ENCODE results near the gene TRIO. TPM values are rescaled to one million over a fixed set of nuclear protein-coding genes. Genes with fewer than 3 reads are reported as not detected.

TRIO gene
- total RNA-seq, 2 experiments from 2014 or later, result 6.0 to 6.6 TPM

- Mint-ChIP-seq H3K36me3 (no peaks in the 10 kb centered on the region), H3K27ac (no peak overlapping the region), H3K9me3 (no peaks in the 10 kb centered on the region), H3K4me1 (ENCODE audit: low read depth) (no peaks in the 10 kb centered on the region), H3K27me3 (no peaks in the 10 kb centered on the region), H3K4me3 (no peak overlapping the region)
- intact Hi-C loops (cut with micrococcal nuclease), result no loop called here
- POLR2A ChIA-PET, result no interaction called here
- DNase-seq, result no peak
- CTCF ChIA-PET, result no interaction called here
These were observed 45.6 kb downstream of the TRIO start for GRCh38 chr5:14188778-14189177.

- no peaks in the 10 kb centered on the region for H3K27me3 Mint-ChIP-seq
- H3K27ac Mint-ChIP-seq, result no peak overlapping the region
- DNase-seq, result no peak
- no peaks in the 10 kb centered on the region for H3K4me1 Mint-ChIP-seq (ENCODE audit: low read depth)
- no peak overlapping the region for H3K4me3 Mint-ChIP-seq
- intact Hi-C loops (cut with micrococcal nuclease), result no loop called here
- H3K9me3 Mint-ChIP-seq, result no peaks in the 10 kb centered on the region
- POLR2A ChIA-PET, result no interaction called here
- CTCF ChIA-PET, result no interaction called here
- H3K36me3 Mint-ChIP-seq, result no peaks in the 10 kb centered on the region
These were observed 46.5 kb downstream of the TRIO start for GRCh38 chr5:14189680-14190079.

- ChIA-PET CTCF (no interaction called here), POLR2A (no interaction called here)
- intact Hi-C loops (cut with micrococcal nuclease), result no loop called here
These were observed 47.3 kb downstream of the TRIO start for GRCh38 chr5:14190194-14191164.

GRCh38 chr5:14191325-14191724, 48.2 kb downstream of the TRIO start:
- H3K36me3 Mint-ChIP-seq, result no peaks in the 10 kb centered on the region
- no peak overlapping the region for H3K4me3 Mint-ChIP-seq
- DNase-seq, result no peak
- intact Hi-C loops (cut with micrococcal nuclease), result no loop called here
- ChIA-PET POLR2A (no interaction called here), CTCF (no interaction called here)
- no peak overlapping the region for H3K27ac Mint-ChIP-seq
- no peaks in the 10 kb centered on the region for H3K9me3 Mint-ChIP-seq
- no peaks in the 10 kb centered on the region for H3K4me1 Mint-ChIP-seq (ENCODE audit: low read depth)
- H3K27me3 Mint-ChIP-seq, result peaks cover 3% of the 10 kb centered on the region

More at GRCh38 chr5:14190194-14191164, 47.3 kb downstream of the TRIO start:
- Mint-ChIP-seq H3K27ac (no peak overlapping the region), H3K9me3 (no peaks in the 10 kb centered on the region), H3K4me3 (no peak overlapping the region), H3K4me1 (ENCODE audit: low read depth) (no peaks in the 10 kb centered on the region), H3K27me3 (peaks cover 1% of the 10 kb centered on the region), H3K36me3 (no peaks in the 10 kb centered on the region)
- no peak for DNase-seq

- peaks cover 7% of the 10 kb centered on the region for H3K27me3 Mint-ChIP-seq
- no peak overlapping the region for H3K4me3 Mint-ChIP-seq
- DNase-seq, result no peak
- CTCF ChIA-PET, result no interaction called here
- H3K4me1 Mint-ChIP-seq (ENCODE audit: low read depth), result no peaks in the 10 kb centered on the region
- H3K9me3 Mint-ChIP-seq, result no peaks in the 10 kb centered on the region
- intact Hi-C loops (cut with micrococcal nuclease), result no loop called here
- H3K27ac Mint-ChIP-seq, result no peak overlapping the region
- POLR2A ChIA-PET, result no interaction called here
- H3K36me3 Mint-ChIP-seq, result no peaks in the 10 kb centered on the region
These were observed 50.4 kb downstream of the TRIO start for GRCh38 chr5:14193496-14193895.

- no peaks in the 10 kb centered on the region for H3K9me3 Mint-ChIP-seq
- ChIA-PET POLR2A (no interaction called here), CTCF (no interaction called here)
- intact Hi-C loops (cut with micrococcal nuclease), result no loop called here
- H3K4me1 Mint-ChIP-seq (ENCODE audit: low read depth), result no peaks in the 10 kb centered on the region
- H3K4me3 Mint-ChIP-seq, result no peak overlapping the region
- no peaks in the 10 kb centered on the region for H3K36me3 Mint-ChIP-seq
- no peak for DNase-seq
- H3K27ac Mint-ChIP-seq, result no peak overlapping the region
- peaks cover 7% of the 10 kb centered on the region for H3K27me3 Mint-ChIP-seq
These were observed 52.4 kb downstream of the TRIO start for GRCh38 chr5:14195588-14195987.

GRCh38 chr5:14197056-14197455, 53.9 kb downstream of the TRIO start:
- H3K36me3 Mint-ChIP-seq, result no peaks in the 10 kb centered on the region
- CTCF ChIA-PET, result no interaction called here
- no peak for DNase-seq
- H3K9me3 Mint-ChIP-seq, result no peaks in the 10 kb centered on the region
- peaks cover 7% of the 10 kb centered on the region for H3K27me3 Mint-ChIP-seq
- intact Hi-C loops (cut with micrococcal nuclease), result no loop called here
- POLR2A ChIA-PET, result no interaction called here
- no peak overlapping the region for H3K27ac Mint-ChIP-seq
- no peak overlapping the region for H3K4me3 Mint-ChIP-seq
- no peaks in the 10 kb centered on the region for H3K4me1 Mint-ChIP-seq (ENCODE audit: low read depth)

GRCh38 chr5:14199902-14200301, 56.8 kb downstream of the TRIO start:
- POLR2A ChIA-PET, result no interaction called here
- peaks cover 19% of the 10 kb centered on the region for H3K27me3 Mint-ChIP-seq
- DNase-seq, result no peak
- no peaks in the 10 kb centered on the region for H3K4me1 Mint-ChIP-seq (ENCODE audit: low read depth)
- H3K27ac Mint-ChIP-seq, result no peak overlapping the region
- no peaks in the 10 kb centered on the region for H3K36me3 Mint-ChIP-seq
- intact Hi-C loops (cut with micrococcal nuclease), result no loop called here
- CTCF ChIA-PET, result no interaction called here
- H3K9me3 Mint-ChIP-seq, result no peaks in the 10 kb centered on the region
- H3K4me3 Mint-ChIP-seq, result no peak overlapping the region

GRCh38 chr5:14200312-14200990, 57.3 kb downstream of the TRIO start:
- Mint-ChIP-seq H3K36me3 (no peaks in the 10 kb centered on the region), H3K27me3 (peaks cover 21% of the 10 kb centered on the region), H3K9me3 (no peaks in the 10 kb centered on the region), H3K27ac (no peak overlapping the region), H3K4me3 (no peak overlapping the region), H3K4me1 (ENCODE audit: low read depth) (no peaks in the 10 kb centered on the region)
- DNase-seq, result no peak
- CTCF ChIA-PET, result interaction anchor here (1.5 kb wide), 1 partner anchor 151 kb away, joined by 4 read pairs; no protein-coding TSS in a partner anchor
- intact Hi-C loops (cut with micrococcal nuclease), result no loop called here
- POLR2A ChIA-PET, result no interaction called here

GRCh38 chr5:14201325-14202045, 58.3 kb downstream of the TRIO start:
- CTCF ChIA-PET, result interaction anchor here (1.5 kb wide), 1 partner anchor 150 kb away, joined by 4 read pairs; no protein-coding TSS in a partner anchor
- no peak for DNase-seq
- H3K4me1 Mint-ChIP-seq (ENCODE audit: low read depth), result no peaks in the 10 kb centered on the region
- no peaks in the 10 kb centered on the region for H3K36me3 Mint-ChIP-seq
- no peaks in the 10 kb centered on the region for H3K9me3 Mint-ChIP-seq
- no peak overlapping the region for H3K27ac Mint-ChIP-seq
- intact Hi-C loops (cut with micrococcal nuclease), result no loop called here
- POLR2A ChIA-PET, result no interaction called here
- H3K27me3 Mint-ChIP-seq, result peaks cover 21% of the 10 kb centered on the region
- no peak overlapping the region for H3K4me3 Mint-ChIP-seq

- ChIA-PET CTCF (no interaction called here), POLR2A (no interaction called here)
- intact Hi-C loops (cut with micrococcal nuclease), result no loop called here
- DNase-seq, result no peak
- no peaks in the 10 kb centered on the region for H3K9me3 Mint-ChIP-seq
- H3K27me3 Mint-ChIP-seq, result peaks cover 19% of the 10 kb centered on the region
- no peaks in the 10 kb centered on the region for H3K36me3 Mint-ChIP-seq
- no peak overlapping the region for H3K4me3 Mint-ChIP-seq
- no peak overlapping the region for H3K27ac Mint-ChIP-seq
- H3K4me1 Mint-ChIP-seq (ENCODE audit: low read depth), result no peaks in the 10 kb centered on the region
These were observed 59.3 kb downstream of the TRIO start for GRCh38 chr5:14202462-14202861.

GRCh38 chr5:14204011-14204670, 61.0 kb downstream of the TRIO start:
- Mint-ChIP-seq H3K36me3 (no peaks in the 10 kb centered on the region), H3K27me3 (peaks cover 18% of the 10 kb centered on the region), H3K9me3 (no peaks in the 10 kb centered on the region), H3K4me1 (ENCODE audit: low read depth) (no peaks in the 10 kb centered on the region), H3K4me3 (no peak overlapping the region), H3K27ac (no peak overlapping the region)
- ChIA-PET POLR2A (no interaction called here), CTCF (no interaction called here)
- no peak for DNase-seq
- intact Hi-C loops (cut with micrococcal nuclease), result no loop called here

All from activated CD4-positive, alpha-beta memory T cell treated with anti-CD3 and anti-CD28 coated beads for 36 hours (primary cell).